Stimulated activated CD8-positive, alpha-beta memory T cell treated with anti-CD3 and anti-CD28 coated beads, Interleukin-2, amount 100 ng/mL, for 1 hour (primary cell): ENCODE results near the gene SNX7.

ENCODE experiments used
- DNase-seq, 2 donors: peaks; one replicate each; pipeline ENCODE4 v3.0.0-alpha.2; 2020; ENCODE audit warnings: low read depth in 2 of 2

Gene SNX7, protein sequence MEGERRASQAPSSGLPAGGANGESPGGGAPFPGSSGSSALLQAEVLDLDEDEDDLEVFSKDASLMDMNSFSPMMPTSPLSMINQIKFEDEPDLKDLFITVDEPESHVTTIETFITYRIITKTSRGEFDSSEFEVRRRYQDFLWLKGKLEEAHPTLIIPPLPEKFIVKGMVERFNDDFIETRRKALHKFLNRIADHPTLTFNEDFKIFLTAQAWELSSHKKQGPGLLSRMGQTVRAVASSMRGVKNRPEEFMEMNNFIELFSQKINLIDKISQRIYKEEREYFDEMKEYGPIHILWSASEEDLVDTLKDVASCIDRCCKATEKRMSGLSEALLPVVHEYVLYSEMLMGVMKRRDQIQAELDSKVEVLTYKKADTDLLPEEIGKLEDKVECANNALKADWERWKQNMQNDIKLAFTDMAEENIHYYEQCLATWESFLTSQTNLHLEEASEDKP

GRCh38 chr1:98661544-98662355, at the start of gene SNX7:
SNX7 (plus strand) TSS chr1:98661721; CDS start chr1:98661732, 11 bp downstream.
- DNase-seq, result no peak

GRCh38 chr1:98637316-98637715, 24.2 kb upstream of the SNX7 start:
- no peak for DNase-seq

DNA sequence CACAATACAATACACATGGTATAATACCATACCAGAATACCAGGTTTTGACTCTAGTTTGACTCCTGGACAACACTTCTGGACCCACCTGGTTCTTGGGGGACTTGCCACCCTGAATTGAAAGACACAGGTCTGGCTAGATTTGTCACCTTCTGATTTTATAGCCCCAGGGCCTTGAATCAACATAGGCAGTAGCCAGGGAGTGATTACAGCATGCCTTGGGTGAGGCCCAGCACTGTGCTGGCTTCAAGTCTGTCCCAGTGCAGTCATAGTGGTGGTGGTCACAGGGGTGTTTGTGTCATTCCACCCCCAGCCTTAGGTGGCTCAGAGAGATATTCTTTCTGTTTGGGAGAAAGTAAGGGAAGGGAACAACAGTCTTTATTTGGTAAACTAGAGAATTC, 23.3 kb upstream of the SNX7 start:
- no peak for DNase-seq

DNA sequence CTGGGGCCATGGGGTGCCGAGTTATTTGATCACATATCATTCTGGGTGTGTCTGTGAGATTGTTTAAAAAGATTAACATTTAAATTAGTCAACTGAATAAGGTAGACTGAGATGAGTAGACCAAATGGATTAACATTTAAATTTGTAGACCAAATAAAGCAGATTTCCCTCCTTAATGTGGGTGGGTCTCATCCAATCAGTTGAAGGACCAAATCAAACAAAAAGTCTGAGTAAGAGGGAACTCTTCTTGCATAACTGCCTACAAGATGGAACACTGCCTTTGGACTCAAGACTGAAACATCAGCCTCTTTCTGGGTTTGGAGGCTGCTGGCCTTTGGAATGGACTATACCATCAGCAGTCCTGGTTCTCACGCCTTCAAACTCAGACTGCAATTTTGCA, 17.0 kb upstream of the SNX7 start:
- no peak for DNase-seq

- DNase-seq, result no peak
Measured at GRCh38 chr1:98651116-98651632, 10.3 kb upstream of the SNX7 start.

DNA sequence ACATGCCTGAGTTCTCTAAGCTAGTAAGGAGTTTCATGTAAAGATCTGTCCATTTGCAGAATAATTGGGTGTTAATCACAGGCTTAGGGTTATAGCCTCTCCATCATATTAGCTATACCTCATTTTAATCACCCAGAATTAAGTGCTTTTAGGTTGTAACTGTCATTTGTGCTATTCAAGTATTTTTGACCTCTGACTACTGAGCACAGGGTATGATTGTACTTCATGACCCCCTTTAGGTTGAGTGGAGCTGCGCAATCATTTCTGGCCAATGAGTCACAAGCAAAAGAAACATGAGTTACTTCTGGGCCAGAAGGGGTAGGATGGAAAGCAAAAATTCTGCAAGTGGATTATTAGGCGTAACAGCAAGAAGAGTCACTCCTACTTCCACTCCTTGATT, 8.4 kb upstream of the SNX7 start:
- no peak for DNase-seq

- DNase-seq, result no peak
Measured at GRCh38 chr1:98659879-98660278, 1.6 kb upstream of the SNX7 start.

DNA sequence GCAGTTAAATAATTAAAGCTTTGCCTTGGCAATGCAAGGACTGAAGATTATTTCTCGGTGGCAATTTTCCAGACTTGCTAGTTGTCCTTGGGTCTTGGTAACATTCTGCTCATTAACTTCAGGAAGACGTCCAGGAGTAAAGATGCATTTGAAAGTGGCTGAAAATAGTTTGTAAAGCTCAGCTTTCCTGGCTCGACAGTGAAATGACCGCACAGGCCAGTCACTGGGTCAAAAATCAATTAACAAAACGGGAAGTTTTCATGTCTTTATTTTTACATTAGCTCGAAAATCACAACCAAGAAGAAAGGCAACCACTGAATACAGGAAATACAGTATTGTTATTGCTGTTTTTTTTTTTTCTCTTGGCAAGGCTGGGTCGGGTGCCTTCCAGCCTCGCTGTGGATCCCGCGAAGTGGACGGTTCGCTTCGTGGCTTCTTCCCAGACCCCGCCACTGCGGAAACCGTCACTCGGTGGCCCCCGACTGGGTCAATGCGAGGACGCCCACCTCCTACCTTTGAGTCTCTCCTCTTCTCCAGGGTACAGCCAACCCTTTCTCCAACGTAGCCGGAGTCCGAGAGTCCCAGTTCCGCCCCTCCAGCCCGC, 479 bp upstream of the SNX7 start:
- DNase-seq, result no peak

DNA sequence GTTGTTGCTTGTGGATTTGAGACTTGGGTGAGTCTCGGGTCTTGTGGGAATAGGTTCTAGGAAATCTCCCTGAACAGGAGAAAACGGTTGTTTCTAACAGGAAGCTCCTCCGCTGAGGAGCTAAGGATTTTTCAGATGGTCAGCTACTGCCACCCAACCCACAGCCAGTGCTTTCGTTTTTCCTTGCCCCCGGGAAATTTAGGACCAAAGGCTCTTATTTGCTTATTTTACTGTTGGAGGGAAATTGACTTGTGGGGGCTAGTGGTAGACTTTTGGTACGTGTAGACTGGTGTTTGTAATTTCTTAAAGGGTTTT, 792 bp downstream of the SNX7 start:
- DNase-seq, result no peak

GRCh38 chr1:98668733-98669132, 7.2 kb downstream of the SNX7 start:
- no peak for DNase-seq

- no peak for DNase-seq
Measured at GRCh38 chr1:98669355-98670296, 8.1 kb downstream of the SNX7 start.

DNA sequence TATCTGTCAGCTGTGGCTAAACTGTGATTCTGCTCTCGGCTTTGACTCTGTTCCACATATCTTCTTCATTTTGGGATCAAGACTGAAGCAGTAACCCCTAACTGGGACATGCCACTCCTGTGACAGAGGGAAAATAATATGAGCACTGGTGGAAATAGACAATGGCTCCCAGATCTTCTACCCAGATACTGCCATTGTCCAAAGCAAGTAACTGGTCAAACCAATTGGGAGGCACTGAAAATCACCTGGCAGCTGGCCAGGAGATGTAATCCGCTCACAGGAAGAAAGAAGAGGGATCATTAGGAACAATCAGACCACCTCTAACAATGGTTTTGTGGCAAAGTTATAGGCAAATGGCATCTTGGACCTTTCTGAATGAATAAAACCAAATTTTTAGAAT, 10.7 kb downstream of the SNX7 start:
- no peak for DNase-seq

DNA sequence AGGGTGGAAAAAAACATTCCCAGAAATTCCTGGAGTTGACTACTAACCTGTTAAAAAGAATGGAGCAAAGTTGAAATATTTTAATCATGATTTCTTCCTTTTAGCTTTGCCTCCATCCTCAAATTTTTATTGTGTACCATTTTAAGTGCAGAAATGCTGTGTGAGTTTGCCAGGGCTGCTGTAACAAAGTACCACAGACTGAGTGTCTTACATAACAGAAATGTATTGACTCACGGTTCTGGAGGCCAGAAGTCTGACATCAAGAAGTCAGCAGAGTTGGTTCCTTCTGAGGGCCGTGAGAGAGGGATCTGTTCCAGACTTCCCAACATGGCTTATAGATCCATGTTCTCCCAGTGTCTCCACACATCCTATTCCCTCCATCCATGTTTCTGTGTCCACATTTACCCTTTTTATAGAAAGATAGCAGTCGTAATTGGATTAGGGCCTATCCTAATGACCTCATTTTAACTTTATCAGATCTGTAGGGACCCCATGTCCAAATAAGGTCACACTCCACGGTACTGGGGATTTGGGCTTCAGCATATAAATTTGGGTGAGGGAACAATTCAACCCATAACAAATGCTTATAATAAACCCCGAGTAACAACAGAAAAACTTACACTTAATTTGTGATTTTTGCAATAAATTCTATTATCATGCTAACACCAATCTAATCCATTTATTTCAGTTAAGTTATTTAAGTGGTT, 12.7 kb downstream of the SNX7 start:
- no peak for DNase-seq

DNA sequence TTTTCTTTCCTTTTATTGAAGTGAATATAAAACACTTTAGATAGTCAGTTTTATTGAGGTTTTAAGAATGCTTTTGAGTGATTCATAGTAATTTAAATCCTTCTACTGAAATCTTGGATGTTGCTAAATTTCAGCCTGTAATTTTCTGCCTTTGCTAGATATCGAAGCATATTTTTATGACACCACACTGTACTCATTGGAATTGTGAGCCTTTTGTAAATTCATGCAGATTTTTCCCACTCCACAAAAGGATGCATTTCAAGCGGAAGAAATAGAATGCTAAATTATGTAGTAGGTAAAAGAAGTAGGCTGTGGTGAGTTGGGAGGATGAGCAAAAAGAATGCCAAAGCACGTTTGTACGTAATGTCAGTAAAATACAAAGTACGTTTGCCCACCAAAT, 13.8 kb downstream of the SNX7 start:
- DNase-seq, result no peak

GRCh38 chr1:98677288-98677687, 15.8 kb downstream of the SNX7 start:
- no peak for DNase-seq

DNA sequence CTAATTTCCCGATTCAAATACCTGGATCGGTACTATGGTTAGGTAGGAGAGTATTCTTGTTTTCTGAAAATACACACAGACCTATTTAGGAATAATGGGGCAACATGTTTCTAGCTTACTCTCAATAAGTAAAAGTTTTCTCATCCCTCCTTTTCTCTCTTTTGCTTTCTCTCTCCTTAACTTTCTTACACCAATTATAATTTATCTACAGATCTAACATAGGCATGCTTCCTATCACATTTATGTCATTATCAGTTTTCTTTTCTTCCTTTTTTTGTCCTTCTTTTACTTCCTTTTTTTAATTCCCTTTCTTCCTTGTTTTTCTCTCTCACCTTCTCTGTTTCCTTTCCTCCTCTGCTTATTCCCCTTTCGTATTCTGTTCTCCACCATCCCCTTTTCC, 20.3 kb downstream of the SNX7 start:
- DNase-seq, result no peak

DNA sequence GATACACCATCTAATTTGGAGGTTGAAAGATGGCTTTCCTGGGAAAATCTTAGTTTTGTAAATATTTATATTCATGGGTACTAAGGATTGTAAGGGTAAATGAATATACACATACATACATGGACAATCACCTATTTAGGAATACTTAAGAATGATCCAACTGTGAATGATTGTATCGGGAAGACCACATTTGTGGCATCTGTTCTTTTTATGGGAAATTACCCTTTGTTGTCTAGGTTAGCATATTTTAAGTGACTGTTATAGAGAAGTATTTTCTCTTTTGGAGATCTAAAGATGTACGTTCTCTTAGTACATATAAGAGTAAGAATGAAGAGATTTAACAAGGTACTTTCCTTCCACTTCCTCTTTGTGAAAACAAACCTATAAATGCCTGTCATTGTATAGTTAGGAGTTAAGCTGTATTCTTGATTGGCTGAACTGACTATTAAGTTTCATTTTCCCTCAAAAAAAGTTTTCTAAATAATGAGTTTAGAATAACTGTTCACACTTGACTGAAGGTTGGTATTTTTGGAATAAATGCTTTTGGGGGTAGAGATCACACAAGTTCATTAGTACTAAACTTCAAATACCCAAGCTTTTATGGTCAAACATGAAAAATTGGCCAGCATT, 26.7 kb downstream of the SNX7 start:
- no peak for DNase-seq

DNA sequence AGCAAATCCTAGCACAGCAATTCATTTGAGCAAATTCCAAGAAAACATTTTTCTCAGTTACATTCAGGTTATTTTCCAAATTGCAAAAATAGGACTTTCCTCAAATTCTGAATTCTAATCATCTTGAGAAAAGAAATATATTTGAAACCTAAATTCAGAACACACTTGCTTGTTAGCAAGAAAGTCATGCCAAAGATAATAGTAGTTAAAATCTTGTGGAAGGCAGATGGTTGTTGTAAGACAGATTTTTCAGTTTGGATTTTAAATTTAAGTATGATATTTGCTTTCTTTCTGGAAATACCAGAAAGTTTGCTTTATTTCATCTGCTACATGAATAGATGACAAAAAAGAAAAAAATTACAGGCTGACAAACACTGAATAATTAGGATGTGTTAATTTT, 29.1 kb downstream of the SNX7 start:
- no peak for DNase-seq

DNA sequence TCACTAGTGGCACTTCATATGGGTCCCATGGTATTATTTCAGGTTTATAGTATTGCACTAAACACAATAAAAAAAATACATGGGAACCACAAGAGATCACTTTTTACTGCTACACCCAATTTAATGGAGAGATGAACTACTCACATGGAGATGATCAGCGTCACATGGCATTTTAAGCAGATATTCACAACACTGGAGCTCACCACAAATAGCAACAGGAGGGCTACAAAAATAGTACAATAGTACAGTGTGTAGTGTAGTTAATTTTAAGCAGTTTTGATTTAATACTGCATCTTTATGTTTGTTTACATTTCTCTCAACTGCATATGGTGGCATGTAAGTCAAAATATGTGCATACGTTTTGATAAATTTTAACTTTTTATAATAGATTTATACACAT, 31.0 kb downstream of the SNX7 start:
- no peak for DNase-seq

GRCh38 chr1:98693385-98693784, 31.9 kb downstream of the SNX7 start:
- no peak for DNase-seq
